ENCODE results near the gene PRRC2C. TPM values are rescaled to one million over a fixed set of nuclear protein-coding genes. Genes with fewer than 3 reads are reported as not detected.

PRRC2C gene
- total and polyA plus RNA-seq, 2 of the 4 experiments (the other 2 are of a cell fraction), result 54.0 to 58.3 TPM

DNA sequence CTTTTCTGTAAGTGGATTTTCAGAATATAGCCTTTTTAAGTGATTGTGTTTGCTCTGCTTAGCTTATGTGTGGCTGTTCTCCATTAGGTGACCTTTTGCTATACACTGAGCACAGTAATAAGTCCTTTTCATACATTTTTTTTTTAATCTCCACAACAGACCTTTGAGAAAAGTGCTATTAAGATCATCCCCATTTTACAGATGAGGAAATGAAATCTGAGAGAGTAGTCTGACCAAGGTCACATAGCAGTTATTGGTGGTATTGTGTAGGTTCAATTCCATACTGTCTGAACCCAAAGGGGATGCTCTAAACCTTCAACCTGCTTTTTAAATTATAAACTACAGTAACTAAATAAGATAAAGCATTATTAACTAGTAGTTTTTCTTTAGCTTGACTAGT lies 1.7 kb downstream of the PRRC2C start:
- Histone ChIP-seq H3K4ac (ENCODE audit: low read depth, low read length) (no peak overlapping the region), H3K36me3 (ENCODE audit: control insufficient read depth, insufficient read depth, low read length) (peaks cover 2% of the 10 kb centered on the region), H3K79me1 (ENCODE audit: low read depth in 1 of 2, low read length in 2 of 2) (peaks cover 0 to 9% of the 10 kb centered on the region in 2 experiments; a peak in 1 of 4 replicates), H3K9ac (ENCODE audit: low read depth, low read length) (no peak overlapping the region; the same call in 1 of the 2 replicates), H3K27ac (ENCODE audit: insufficient read depth, low read length) (no peak overlapping the region), H3K56ac (ENCODE audit: extremely low read depth, insufficient read depth, low read length) (no peak overlapping the region), H2BK120ac (ENCODE audit: low read depth, low read length) (no peak overlapping the region), H4K20me1 (ENCODE audit: insufficient read depth, low read length) (peaks cover 51% of the 10 kb centered on the region), H3K9me3 (ENCODE audit: control insufficient read depth, insufficient read depth, low read length) (no peaks in the 10 kb centered on the region), H4K91ac (ENCODE audit: insufficient read depth, low read depth, low read length) (no peak overlapping the region), H3K4me3 (ENCODE audit: insufficient read depth, low read depth, low read length) (peak overlapping the region; percentile 87; the same call in 1 of the 2 replicates), H2BK5ac (ENCODE audit: low read depth, low read length, poor library complexity, severe bottlenecking) (no peak overlapping the region), H2AK9ac (replicated peaks; ENCODE audit: low read depth, low read length, poor library complexity) (no peak overlapping the region), H3K14ac (replicated peaks; ENCODE audit: low read depth, low read length) (no peak overlapping the region), H4K8ac (ENCODE audit: low read depth in 2 of 2, low read length in 2 of 2) (no peak overlapping the region), H3K18ac (ENCODE audit: low read depth, low read length) (no peak overlapping the region), H2AK5ac (ENCODE audit: low read depth, low read length) (no peak overlapping the region), H2AFZ (replicated peaks; ENCODE audit: low read length, poor library complexity) (no peak overlapping the region), H3K4me2 (ENCODE audit: low read depth, low read length) (peak overlapping the region; percentile 73), H3K27me3 (ENCODE audit: control insufficient read depth, insufficient read depth, low read length) (no peaks in the 10 kb centered on the region), H2BK15ac (ENCODE audit: low read depth, low read length) (no peak overlapping the region), H2BK20ac (ENCODE audit: low read depth, low read length) (no peak overlapping the region), H4K5ac (ENCODE audit: low read depth, low read length) (no peak overlapping the region), H3K4me1 (ENCODE audit: control insufficient read depth, insufficient read depth, low read length) (peaks cover 3% of the 10 kb centered on the region; the same call in 1 of the 2 replicates), H3K9me1 (ENCODE audit: insufficient read depth, low read length) (peaks cover 3% of the 10 kb centered on the region), H3K23ac (ENCODE audit: low read depth, low read length) (no peak overlapping the region)
- BruUV-seq (replicated peaks), result no TSS peak
- ATAC-seq (ENCODE audit: low read depth), result no peak
- dilution Hi-C loops (cut with HindIII; ENCODE audit: low sequenced_read_pairs, unreplicated experiment), result no loop called here
- intact Hi-C loops (cut with micrococcal nuclease), result loop anchor here (2.0 to 10.0 kb wide), 3 partner anchors 172 to 495 kb away; partner anchors contain the start of genes FMO1 and FMO4
- in situ Hi-C loops (cut with MboI; ENCODE audit: low sequenced_read_pairs), result no loop called here
- ChIA-PET CTCF (interaction anchor here (0.6 to 0.8 kb wide), 2 partner anchors 42 to 147 kb away, joined by 3 read pairs; no protein-coding TSS in a partner anchor), POLR2A (ENCODE audit: unreplicated experiment) (no interaction called here)
- TF ChIP-seq SMC3 (IDR thresholded peaks at IDR 0.05; ENCODE audit: low read depth, low read length), result no peak
- TF ChIP-seq, protein P1, sequence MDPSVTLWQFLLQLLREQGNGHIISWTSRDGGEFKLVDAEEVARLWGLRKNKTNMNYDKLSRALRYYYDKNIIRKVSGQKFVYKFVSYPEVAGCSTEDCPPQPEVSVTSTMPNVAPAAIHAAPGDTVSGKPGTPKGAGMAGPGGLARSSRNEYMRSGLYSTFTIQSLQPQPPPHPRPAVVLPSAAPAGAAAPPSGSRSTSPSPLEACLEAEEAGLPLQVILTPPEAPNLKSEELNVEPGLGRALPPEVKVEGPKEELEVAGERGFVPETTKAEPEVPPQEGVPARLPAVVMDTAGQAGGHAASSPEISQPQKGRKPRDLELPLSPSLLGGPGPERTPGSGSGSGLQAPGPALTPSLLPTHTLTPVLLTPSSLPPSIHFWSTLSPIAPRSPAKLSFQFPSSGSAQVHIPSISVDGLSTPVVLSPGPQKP (IDR thresholded peaks at IDR 0.05; ENCODE audit: borderline replicate concordance, low read depth, low read length), result no peak
- no peak for TF ChIP-seq RAD21 (IDR thresholded peaks at IDR 0.05; ENCODE audit: low read length)
- TF ChIP-seq, protein P2, sequence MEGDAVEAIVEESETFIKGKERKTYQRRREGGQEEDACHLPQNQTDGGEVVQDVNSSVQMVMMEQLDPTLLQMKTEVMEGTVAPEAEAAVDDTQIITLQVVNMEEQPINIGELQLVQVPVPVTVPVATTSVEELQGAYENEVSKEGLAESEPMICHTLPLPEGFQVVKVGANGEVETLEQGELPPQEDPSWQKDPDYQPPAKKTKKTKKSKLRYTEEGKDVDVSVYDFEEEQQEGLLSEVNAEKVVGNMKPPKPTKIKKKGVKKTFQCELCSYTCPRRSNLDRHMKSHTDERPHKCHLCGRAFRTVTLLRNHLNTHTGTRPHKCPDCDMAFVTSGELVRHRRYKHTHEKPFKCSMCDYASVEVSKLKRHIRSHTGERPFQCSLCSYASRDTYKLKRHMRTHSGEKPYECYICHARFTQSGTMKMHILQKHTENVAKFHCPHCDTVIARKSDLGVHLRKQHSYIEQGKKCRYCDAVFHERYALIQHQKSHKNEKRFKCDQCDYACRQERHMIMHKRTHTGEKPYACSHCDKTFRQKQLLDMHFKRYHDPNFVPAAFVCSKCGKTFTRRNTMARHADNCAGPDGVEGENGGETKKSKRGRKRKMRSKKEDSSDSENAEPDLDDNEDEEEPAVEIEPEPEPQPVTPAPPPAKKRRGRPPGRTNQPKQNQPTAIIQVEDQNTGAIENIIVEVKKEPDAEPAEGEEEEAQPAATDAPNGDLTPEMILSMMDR (conservative IDR thresholded peaks at IDR 0.05; ENCODE audit: low read depth, low read length), result no peak
- no peak for TF ChIP-seq RFX5 (IDR thresholded peaks at IDR 0.05; ENCODE audit: low read depth, low read length)
- TF ChIP-seq, protein P3, sequence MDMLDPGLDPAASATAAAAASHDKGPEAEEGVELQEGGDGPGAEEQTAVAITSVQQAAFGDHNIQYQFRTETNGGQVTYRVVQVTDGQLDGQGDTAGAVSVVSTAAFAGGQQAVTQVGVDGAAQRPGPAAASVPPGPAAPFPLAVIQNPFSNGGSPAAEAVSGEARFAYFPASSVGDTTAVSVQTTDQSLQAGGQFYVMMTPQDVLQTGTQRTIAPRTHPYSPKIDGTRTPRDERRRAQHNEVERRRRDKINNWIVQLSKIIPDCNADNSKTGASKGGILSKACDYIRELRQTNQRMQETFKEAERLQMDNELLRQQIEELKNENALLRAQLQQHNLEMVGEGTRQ (IDR thresholded peaks at IDR 0.05; ENCODE audit: low read depth, low read length), result no peak
- TF ChIP-seq MAFK (IDR thresholded peaks at IDR 0.05; ENCODE audit: low read depth, low read length), result no peak
- TF ChIP-seq MAZ (IDR thresholded peaks at IDR 0.05; ENCODE audit: borderline replicate concordance, low read depth, low read length), result no peak
- TF ChIP-seq MXI1 (IDR thresholded peaks at IDR 0.05; ENCODE audit: borderline replicate concordance, low read depth, low read length), result no peak
- TF ChIP-seq NFE2L2 (IDR thresholded peaks at IDR 0.05; ENCODE audit: low read depth, low read length), result no peak
- TF ChIP-seq RCOR1 (IDR thresholded peaks at IDR 0.05; ENCODE audit: insufficient replicate concordance, low read length), result no peak
- TF ChIP-seq FOS (IDR thresholded peaks at IDR 0.05; ENCODE audit: low read depth, low read length), result no peak
- no peak for TF ChIP-seq CHD1 (IDR thresholded peaks at IDR 0.05; ENCODE audit: low read depth, low read length)
- no peak for TF ChIP-seq BHLHE40 (IDR thresholded peaks at IDR 0.05; ENCODE audit: low read depth, low read length)
- no peak for TF ChIP-seq POLR2A (IDR thresholded peaks at IDR 0.05; ENCODE audit: low read depth, low read length)
- no peak for TF ChIP-seq CEBPB (IDR thresholded peaks at IDR 0.05; ENCODE audit: low read depth, low read length)
- DNase-seq, result no peak

All from IMR-90 (cell line).